Ovary (tissue), 3 donors: ENCODE data around the gene VTA1.

Experiments
- POLR2A ChIP-seq: fragments of 450-650 bp; IDR thresholded peaks from one replicate; pipeline ENCODE4 v1.6.1; 2017; ENCODE audit warnings: antibody characterized with exemption, mild to moderate bottlenecking, moderate library complexity
- TF ChIP-seq, protein P1 (sequence below), 3 donors: fragments of 450-650 bp in 2 of 3; fragments of 200-600 bp in 1 of 3; IDR thresholded peaks; one replicate each; pipeline versions ENCODE4 v1.5.1 to v1.8.0; 2016 to 2022; ENCODE audit warnings: antibody characterized with exemption in 3 of 3, mild to moderate bottlenecking in 1 of 3
- donor health status: DM: no; HTN: no; CAD: no.

DNA sequence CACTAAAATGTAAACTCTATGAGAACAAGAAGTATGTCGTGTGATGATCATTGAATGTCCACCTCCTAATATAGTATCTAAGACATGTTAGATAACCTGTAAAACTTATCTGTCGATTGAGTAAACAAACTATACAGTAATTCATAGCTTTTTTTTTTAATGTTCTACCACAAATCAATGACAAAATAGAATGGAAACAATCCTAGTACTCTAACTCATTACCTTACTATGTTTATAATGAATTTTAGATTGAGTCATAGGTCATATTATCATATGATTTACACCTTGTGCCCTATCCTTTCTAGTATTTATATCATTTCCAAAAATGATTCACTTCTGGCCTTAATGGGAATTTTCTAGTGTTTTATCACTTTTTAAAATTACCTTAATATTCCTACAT, 6.1 kb downstream of the VTA1 start:
- TF ChIP-seq POLR2A = no peak
- TF ChIP-seq, protein P1, sequence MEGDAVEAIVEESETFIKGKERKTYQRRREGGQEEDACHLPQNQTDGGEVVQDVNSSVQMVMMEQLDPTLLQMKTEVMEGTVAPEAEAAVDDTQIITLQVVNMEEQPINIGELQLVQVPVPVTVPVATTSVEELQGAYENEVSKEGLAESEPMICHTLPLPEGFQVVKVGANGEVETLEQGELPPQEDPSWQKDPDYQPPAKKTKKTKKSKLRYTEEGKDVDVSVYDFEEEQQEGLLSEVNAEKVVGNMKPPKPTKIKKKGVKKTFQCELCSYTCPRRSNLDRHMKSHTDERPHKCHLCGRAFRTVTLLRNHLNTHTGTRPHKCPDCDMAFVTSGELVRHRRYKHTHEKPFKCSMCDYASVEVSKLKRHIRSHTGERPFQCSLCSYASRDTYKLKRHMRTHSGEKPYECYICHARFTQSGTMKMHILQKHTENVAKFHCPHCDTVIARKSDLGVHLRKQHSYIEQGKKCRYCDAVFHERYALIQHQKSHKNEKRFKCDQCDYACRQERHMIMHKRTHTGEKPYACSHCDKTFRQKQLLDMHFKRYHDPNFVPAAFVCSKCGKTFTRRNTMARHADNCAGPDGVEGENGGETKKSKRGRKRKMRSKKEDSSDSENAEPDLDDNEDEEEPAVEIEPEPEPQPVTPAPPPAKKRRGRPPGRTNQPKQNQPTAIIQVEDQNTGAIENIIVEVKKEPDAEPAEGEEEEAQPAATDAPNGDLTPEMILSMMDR (IDR thresholded peaks at IDR 0.05) = no peak
